ENCODE results near the gene ZMYM1. TPM values are rescaled to one million over a fixed set of nuclear protein-coding genes. Genes with fewer than 3 reads are reported as not detected.

ZMYM1 gene
- 1 to 10 TPM; 4.3 to 6.0 TPM for total RNA-seq

DNA sequence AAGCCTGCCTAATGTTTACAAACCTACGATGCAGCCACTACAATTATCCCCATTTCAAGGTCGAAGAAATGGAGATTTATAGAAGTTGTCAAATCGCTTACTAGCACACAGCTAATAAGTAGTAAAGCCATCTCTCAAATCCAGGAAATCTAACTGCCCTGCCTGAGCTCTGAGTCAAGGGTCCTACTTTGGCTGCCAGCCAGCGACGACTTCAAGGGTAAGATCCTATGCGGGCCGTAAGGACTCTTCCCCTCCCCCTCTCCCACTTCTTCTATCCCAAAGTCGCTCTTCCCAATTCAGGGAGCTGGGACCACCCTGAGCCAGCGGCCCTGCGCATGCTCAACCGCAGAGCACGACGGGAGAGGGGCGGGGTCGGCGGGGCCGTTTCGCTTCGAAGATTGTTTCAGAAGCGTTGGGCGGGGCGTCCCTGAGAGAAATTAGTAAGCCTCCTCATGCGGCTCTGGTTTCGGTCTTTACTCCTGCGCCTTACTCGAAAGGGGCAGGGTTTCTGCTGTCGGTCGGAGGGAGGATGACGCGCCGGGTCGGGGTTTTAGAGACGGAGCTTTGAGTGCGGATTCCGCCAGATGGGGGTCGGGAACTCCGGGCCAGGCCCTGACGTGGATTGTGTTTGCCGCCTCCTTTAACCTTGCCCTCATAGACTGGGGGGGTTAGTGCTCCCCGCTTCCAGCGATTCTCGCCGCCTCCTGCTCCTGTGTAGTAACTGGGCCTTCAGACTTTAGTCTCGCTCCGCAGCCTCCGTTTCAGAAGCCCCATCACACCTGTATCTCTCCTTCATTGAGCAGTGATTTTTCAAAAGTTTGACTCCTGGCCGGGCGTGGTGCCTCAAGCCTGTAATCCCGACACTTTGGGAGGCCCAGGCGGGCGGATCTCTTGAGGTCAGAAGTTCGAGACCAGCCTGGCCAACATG, at the start of gene ZMYM1:
Gene ZMYM1, plus strand, starts transcription at position 383 of the 928 bp plus-strand sequence. CDS start 14,603 bp downstream, outside the sequence.
- Histone ChIP-seq H3K27me3 (no peaks in the 10 kb centered on the region), H3K4me1 (peaks cover 14% of the 10 kb centered on the region), H3K4me3 (peak within 1 kb of the TSS; percentile 76 to 78), H3K9me3 (no peaks in the 10 kb centered on the region), H3K36me3 (replicated peaks in 1 of 2; ENCODE audit: insufficient read depth in 1 of 2, low read depth in 2 of 2) (no peaks in the 10 kb centered on the region), H3K27ac (peak within 1 kb of the TSS; percentile 84 to 89 (median 86))
- ATAC-seq (peak; percentile 86), DNase-seq (peak; percentile 77 to 86 (median 81))
- peak in 2 of 3 donors; percentile 62 to 69 for TF ChIP-seq POLR2A (IDR thresholded peaks at IDR 0.05)
- TF ChIP-seq, protein P1, sequence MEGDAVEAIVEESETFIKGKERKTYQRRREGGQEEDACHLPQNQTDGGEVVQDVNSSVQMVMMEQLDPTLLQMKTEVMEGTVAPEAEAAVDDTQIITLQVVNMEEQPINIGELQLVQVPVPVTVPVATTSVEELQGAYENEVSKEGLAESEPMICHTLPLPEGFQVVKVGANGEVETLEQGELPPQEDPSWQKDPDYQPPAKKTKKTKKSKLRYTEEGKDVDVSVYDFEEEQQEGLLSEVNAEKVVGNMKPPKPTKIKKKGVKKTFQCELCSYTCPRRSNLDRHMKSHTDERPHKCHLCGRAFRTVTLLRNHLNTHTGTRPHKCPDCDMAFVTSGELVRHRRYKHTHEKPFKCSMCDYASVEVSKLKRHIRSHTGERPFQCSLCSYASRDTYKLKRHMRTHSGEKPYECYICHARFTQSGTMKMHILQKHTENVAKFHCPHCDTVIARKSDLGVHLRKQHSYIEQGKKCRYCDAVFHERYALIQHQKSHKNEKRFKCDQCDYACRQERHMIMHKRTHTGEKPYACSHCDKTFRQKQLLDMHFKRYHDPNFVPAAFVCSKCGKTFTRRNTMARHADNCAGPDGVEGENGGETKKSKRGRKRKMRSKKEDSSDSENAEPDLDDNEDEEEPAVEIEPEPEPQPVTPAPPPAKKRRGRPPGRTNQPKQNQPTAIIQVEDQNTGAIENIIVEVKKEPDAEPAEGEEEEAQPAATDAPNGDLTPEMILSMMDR (IDR thresholded peaks at IDR 0.05): no peak
- intact Hi-C loops (cut with DNase I): no loop called here
- WGBS, 2 donors: 0 to 1% methylated on average over 37 to 52 of the region's 52 CpGs

DNA sequence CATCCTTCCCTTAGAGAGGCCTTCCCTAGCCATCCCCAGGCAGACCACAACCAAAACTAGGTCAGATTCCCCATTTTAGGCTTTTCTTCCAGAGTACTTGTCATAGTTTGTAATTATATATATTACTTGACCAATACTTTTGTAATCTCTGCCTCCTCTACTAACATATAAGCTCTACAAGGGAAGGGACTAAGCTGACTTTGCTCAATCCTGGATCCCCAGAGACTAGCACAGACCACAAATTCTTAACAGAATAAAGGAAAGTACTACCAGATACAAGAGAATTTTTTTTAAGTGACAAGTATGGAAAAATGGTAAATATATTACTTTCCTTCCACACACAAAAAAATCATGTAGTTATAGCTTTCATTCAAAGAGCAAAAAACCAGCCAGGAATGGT, 49.4 kb upstream of the ZMYM1 start:
- ATAC-seq (no peak), DNase-seq (no peak)
- no peaks in the 10 kb centered on the region for H3K9me3 ChIP-seq
- H3K4me1 ChIP-seq: peaks cover 12% of the 10 kb centered on the region
- no peaks in the 10 kb centered on the region for H3K36me3 ChIP-seq (replicated peaks in 1 of 2; ENCODE audit: insufficient read depth in 1 of 2, low read depth in 2 of 2)
- TF ChIP-seq, protein P1 (IDR thresholded peaks at IDR 0.05): no peak
- TF ChIP-seq POLR2A (IDR thresholded peaks at IDR 0.05): no peak
- H3K27ac ChIP-seq: no peak overlapping the region
- no peaks in the 10 kb centered on the region for H3K27me3 ChIP-seq
- intact Hi-C loops (cut with DNase I): no loop called here
- no peak overlapping the region for H3K4me3 ChIP-seq

DNA sequence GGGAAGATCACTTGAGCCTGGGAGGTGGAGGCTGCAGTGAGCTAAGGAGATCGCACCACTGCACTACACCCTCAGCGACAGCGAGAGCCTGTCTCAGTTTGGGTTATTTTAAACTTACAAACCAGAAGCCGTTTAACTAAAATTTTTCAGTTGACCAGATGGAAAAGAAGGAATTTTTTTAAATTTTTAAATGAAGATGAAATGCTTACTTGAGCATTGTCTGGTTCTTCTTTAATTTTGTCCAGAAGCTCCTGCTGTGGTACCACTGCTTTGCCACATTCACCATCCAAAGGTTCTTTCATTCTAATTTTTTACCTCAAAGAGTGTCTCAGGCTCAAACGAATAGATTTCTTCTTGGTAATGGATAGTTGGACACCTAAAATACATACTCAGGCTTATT, 48.8 kb upstream of the ZMYM1 start:
- no peaks in the 10 kb centered on the region for H3K36me3 ChIP-seq (replicated peaks in 1 of 2; ENCODE audit: insufficient read depth in 1 of 2, low read depth in 2 of 2)
- peak overlapping the region in 1 of 2 donors; percentile 49 for H3K4me3 ChIP-seq
- peaks cover 12% of the 10 kb centered on the region for H3K4me1 ChIP-seq
- TF ChIP-seq, protein P1 (IDR thresholded peaks at IDR 0.05): no peak
- TF ChIP-seq POLR2A (IDR thresholded peaks at IDR 0.05): no peak
- no peak for ATAC-seq
- peak overlapping the region in 3 of 4 donors; percentile 64 to 95 (median 90) for H3K27ac ChIP-seq
- no peaks in the 10 kb centered on the region for H3K27me3 ChIP-seq
- intact Hi-C loops (cut with DNase I): no loop called here
- 58 to 75% methylated on average over 5 of the region's 5 CpGs for WGBS, 2 donors
- no peaks in the 10 kb centered on the region for H3K9me3 ChIP-seq
- DNase-seq: no peak

DNA sequence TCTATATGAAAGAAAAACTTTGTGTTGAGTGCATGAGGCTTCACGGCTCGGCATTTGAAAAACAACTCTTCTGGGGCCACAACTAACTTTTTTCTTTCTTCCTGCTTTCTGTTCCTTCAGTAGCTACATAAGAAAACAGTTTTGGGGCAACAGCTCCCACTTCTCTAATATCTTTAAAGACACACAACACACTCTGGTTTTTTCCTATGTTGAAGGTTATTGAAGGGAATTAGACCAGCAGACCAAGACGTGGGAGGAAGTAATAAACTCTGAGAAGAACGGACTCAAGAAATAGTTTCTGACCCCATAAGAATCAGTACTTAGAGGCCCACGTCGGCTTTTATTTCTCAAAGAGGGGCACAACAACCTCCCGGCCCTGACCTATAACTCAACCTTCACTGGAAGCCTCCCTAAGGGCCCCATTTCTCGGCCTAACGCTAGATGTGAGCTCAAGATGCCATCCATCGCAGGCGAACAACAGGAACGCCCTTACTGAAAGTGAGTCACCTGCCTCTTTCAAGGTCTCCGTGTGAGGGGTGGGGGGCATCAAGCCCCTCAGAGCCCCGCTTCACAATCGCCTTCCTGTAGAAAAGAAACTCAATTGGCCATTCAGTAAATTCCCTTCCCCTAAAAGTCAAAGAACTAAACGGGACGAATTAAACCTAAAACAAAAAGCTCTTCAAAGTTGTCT, 48.3 kb upstream of the ZMYM1 start:
- intact Hi-C loops (cut with DNase I): no loop called here
- peak overlapping the region; percentile 39 to 49 for H3K4me3 ChIP-seq
- ATAC-seq (no peak), DNase-seq (peak; percentile 13 to 31 (median 22))
- no peaks in the 10 kb centered on the region for H3K36me3 ChIP-seq (replicated peaks in 1 of 2; ENCODE audit: insufficient read depth in 1 of 2, low read depth in 2 of 2)
- TF ChIP-seq, protein P1 (IDR thresholded peaks at IDR 0.05): no peak
- no peak for TF ChIP-seq POLR2A (IDR thresholded peaks at IDR 0.05)
- no peaks in the 10 kb centered on the region for H3K27me3 ChIP-seq
- no peaks in the 10 kb centered on the region for H3K9me3 ChIP-seq
- WGBS, 2 donors: 3 to 7% methylated on average over 17 of the region's 17 CpGs
- peak overlapping the region; percentile 64 to 95 (median 86) for H3K27ac ChIP-seq
- peaks cover 12% of the 10 kb centered on the region for H3K4me1 ChIP-seq
